Adipocyte (in vitro differentiated cells): ENCODE measurements around the gene TNNI3.
A peak's percentile ranks its signal among the peaks of the same experiment; 100 is the strongest.

ENCODE experiments used
- DNase-seq: peaks from one replicate; pipeline ENCODE4 v3.0.0-alpha.2; 2015; ENCODE audit warnings: low read depth
- H3K27me3 ChIP-seq: replicated peaks from 2 replicates; pipeline ENCODE4 v1.7.0; 2013; ENCODE audit warnings: mild to moderate bottlenecking, low read length, moderate library complexity; ENCODE audit not compliant: control insufficient read depth, insufficient read depth
- H3K36me3 ChIP-seq: 2 replicates; pipeline ENCODE4 v1.7.0; 2013; ENCODE audit warnings: low read length, mild to moderate bottlenecking, moderate library complexity; ENCODE audit not compliant: control insufficient read depth, insufficient read depth, severe bottlenecking
- H3K4me1 ChIP-seq: 2 replicates; pipeline ENCODE4 v1.7.0; 2013; ENCODE audit warnings: mild to moderate bottlenecking, low read length, moderate library complexity; ENCODE audit not compliant: control insufficient read depth, insufficient read depth
- H3K4me3 ChIP-seq: 2 replicates; pipeline ENCODE4 v1.7.0; 2013; ENCODE audit warnings: mild to moderate bottlenecking, low read length, moderate library complexity
- H3K9ac ChIP-seq: 2 replicates; pipeline ENCODE4 v1.7.0; 2013; ENCODE audit warnings: mild to moderate bottlenecking, low read length, moderate library complexity
- H3K9me3 ChIP-seq: 2 replicates; pipeline ENCODE4 v1.7.0; 2013; ENCODE audit warnings: mild to moderate bottlenecking, low read length, moderate library complexity; ENCODE audit not compliant: control insufficient read depth

Gene TNNI3

DNA sequence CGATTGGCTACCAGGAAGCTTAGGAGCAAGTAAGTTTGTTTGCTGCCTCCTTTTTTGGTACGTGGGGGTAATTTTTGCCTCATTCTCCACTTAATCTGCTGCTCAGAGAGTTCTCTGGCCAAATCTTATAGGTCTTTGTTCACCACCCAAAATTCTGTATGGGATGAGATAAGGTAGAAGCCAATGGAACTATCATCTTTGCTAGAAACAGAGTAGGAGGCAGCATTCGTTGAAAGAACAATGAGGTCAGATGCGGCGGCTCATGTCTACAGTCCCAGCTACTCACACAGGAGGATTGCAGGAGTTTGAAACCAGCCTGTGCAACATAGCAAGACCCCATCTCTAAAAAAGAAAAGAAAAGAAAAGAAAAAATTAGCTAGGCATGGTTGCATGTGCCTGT is 13.9 kb upstream of the TNNI3 start:
- H3K9me3 ChIP-seq = no peaks in the 10 kb centered on the region
- DNase-seq = no peak
- H3K4me3 ChIP-seq = no peak overlapping the region
- no peaks in the 10 kb centered on the region for H3K36me3 ChIP-seq
- no peak overlapping the region for H3K9ac ChIP-seq
- H3K4me1 ChIP-seq = peaks cover 12% of the 10 kb centered on the region
- H3K27me3 ChIP-seq = peaks cover 10% of the 10 kb centered on the region

GRCh38 chr19:55169136-55169535 is 11.6 kb upstream of the TNNI3 start:
- H3K36me3 ChIP-seq = no peaks in the 10 kb centered on the region
- no peak overlapping the region for H3K4me3 ChIP-seq
- H3K4me1 ChIP-seq = peaks cover 12% of the 10 kb centered on the region
- no peak overlapping the region for H3K9ac ChIP-seq
- H3K27me3 ChIP-seq = peaks cover 10% of the 10 kb centered on the region
- no peaks in the 10 kb centered on the region for H3K9me3 ChIP-seq
- DNase-seq = no peak

DNA sequence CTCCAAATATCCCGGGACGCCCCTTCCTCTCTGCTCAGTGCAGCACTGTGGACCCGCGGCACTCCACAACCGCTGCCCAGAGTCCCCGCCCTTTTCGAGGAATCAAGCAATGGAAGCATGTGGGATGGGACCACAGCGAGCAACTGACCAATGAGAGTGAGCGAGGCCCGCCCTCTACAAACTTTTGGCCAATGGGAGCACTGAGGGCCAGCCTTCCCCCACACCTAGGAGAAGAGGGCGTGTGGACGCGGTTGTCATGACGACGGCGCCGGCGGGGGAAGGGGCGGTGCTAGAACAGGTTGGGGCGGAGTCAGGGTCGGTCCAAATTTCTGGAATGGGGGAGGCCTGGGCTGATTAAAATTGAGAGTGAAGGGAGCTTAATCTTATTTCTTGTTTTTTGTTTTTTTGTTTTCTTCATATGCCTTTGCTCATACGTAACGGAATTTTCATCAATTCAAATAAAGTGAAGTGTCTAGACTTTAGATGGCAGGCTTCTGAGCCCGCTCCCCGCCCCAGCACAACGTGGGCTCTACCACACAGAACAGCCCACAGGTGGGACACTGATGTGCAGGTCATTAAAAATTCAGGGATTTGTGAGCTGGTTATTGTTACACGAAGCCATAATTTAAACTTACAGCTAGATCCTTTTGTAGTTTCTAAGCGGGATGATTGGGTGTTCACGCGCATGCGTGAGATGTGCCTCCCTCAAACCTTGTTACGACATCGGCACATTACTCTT is 9.2 kb upstream of the TNNI3 start, which contains the start of gene DNAAF3:
Gene DNAAF3 (minus strand): TSS at position 84 of the 739 bp plus-strand sequence. CDS start 200 bp downstream, outside the sequence.
- H3K4me1 ChIP-seq = peaks cover 6% of the 10 kb centered on the region
- peak within 1 kb of the TSS; percentile 79 for H3K4me3 ChIP-seq
- H3K9ac ChIP-seq = no peak within 1 kb of the TSS
- peak; percentile 97 for DNase-seq
- H3K36me3 ChIP-seq = no peaks in the 10 kb centered on the region
- H3K9me3 ChIP-seq = no peaks in the 10 kb centered on the region
- H3K27me3 ChIP-seq = peaks cover 20% of the 10 kb centered on the region

- peak overlapping the region; percentile 79 for H3K4me3 ChIP-seq
- peaks cover 24% of the 10 kb centered on the region for H3K27me3 ChIP-seq
- H3K9me3 ChIP-seq = no peaks in the 10 kb centered on the region
- peaks cover 6% of the 10 kb centered on the region for H3K4me1 ChIP-seq
- no peak overlapping the region for H3K9ac ChIP-seq
- H3K36me3 ChIP-seq = no peaks in the 10 kb centered on the region
- DNase-seq = peak; percentile 47
Observed at GRCh38 chr19:55165952-55166529, 8.5 kb upstream of the TNNI3 start.

DNA sequence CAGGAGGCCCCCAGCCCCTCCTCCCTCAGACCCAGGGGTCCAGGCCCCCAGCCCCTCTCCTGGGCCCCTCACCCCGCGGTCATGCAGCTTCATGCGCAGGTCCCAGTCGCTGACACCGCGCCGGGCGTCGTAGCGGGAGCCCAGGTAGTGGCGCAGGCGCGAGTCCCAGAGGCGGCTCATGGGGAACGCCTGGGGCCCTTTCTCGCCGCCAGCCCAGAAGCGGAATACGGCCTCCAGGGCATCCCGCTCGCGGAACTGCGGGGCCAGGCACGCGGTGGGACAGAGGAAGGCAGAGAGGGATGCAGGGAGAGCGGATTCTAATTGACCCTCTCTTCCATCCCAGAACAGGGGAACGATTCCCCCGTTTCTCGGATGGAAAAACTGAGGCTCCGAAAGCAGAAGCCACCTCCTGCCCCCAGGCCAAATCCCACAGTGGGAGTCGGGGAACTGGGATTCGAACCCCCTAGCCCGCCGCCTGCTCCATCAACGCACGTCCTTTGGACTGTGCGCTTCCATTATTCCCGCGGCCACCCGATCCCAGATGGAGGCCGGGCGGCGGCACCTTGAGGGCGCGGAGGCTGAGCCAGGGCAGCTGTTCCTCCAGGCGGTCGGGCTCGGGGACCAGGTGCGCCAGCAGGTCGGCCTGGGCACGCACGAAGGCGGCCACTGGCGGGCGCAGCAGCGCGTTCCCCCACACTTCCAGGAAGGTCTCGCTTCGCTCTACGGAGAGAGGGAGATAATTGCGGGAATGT is 4.2 kb upstream of the TNNI3 start:
- Histone ChIP-seq H3K27me3 (peaks cover 25% of the 10 kb centered on the region), H3K36me3 (no peaks in the 10 kb centered on the region), H3K4me3 (no peak overlapping the region), H3K4me1 (peaks cover 6% of the 10 kb centered on the region), H3K9me3 (no peaks in the 10 kb centered on the region), H3K9ac (no peak overlapping the region)
- DNase-seq = no peak

DNA sequence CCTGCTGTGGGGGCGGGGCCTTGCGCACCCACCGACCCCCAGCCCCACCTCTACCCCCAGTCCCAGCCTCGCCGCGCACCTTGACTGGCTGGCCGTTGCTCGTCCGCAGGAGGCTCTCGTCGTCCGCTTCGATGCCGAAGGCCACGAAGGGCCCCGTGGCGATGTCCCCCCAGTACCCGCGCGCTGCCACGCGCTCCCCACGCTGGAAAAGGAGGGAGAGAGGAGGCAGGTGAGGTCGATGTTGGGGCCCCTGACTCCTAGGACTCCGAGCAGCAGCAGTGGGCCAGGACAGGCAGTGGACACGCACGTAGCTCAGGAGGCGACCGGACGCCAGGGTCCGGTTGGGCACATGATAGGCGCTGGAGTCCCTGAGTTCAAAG is 3.4 kb upstream of the TNNI3 start:
- peaks cover 25% of the 10 kb centered on the region for H3K27me3 ChIP-seq
- H3K36me3 ChIP-seq = no peaks in the 10 kb centered on the region
- H3K9ac ChIP-seq = no peak overlapping the region
- no peaks in the 10 kb centered on the region for H3K9me3 ChIP-seq
- no peak overlapping the region for H3K4me3 ChIP-seq
- H3K4me1 ChIP-seq = peaks cover 6% of the 10 kb centered on the region
- no peak for DNase-seq

- Histone ChIP-seq H3K9me3 (no peaks in the 10 kb centered on the region), H3K4me3 (no peak overlapping the region), H3K27me3 (peaks cover 25% of the 10 kb centered on the region), H3K36me3 (no peaks in the 10 kb centered on the region), H3K9ac (no peak overlapping the region), H3K4me1 (peaks cover 6% of the 10 kb centered on the region)
- peak; percentile 88 for DNase-seq
Observed at GRCh38 chr19:55160128-55160985, 2.8 kb upstream of the TNNI3 start.

DNA sequence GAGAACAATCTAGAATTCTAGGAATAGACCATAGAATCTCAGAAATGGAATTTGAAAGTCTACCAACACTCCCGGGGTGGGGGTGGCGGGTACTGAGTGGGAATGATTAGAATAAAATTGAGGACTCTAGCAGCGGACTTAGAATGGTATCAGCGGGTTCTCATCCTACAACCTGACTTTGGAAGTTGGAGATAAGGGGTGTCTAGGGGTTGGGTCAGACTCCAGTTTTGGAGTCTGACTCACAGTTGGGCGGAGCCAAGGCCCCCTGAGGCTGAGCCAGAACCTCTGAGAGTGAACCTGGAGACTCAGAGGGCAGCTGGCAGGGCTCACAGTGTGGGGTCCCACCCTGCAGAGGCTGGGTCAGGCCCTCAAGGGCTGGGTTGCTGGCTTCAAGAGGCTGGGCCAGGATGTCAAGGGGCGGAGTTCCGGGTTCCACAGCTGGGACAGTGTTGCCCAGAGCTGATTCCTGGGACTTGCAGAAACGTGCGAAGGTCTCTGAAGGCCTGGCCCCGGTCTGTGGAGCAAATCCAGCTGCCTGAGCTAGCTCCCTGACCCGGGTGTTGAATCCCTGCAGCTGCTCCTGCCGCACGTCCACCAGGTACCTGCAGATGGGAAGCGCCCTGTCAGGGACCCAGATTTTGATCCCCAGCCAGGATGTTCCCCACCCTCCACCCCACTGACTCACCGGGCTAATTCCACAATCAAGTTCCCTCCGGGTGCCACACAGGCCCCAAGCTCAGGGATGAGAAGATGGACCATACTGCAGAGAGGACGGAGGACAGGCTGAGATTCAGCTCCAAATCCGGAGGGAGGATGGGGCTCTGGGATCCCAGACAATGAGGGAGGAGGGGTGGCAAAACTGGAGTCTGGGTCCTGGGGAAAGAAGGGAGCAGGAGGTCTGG is 1.6 kb upstream of the TNNI3 start:
- Histone ChIP-seq H3K27me3 (peaks cover 25% of the 10 kb centered on the region), H3K9me3 (no peaks in the 10 kb centered on the region), H3K4me3 (no peak overlapping the region), H3K9ac (no peak overlapping the region), H3K4me1 (peaks cover 6% of the 10 kb centered on the region), H3K36me3 (no peaks in the 10 kb centered on the region)
- DNase-seq = no peak

DNA sequence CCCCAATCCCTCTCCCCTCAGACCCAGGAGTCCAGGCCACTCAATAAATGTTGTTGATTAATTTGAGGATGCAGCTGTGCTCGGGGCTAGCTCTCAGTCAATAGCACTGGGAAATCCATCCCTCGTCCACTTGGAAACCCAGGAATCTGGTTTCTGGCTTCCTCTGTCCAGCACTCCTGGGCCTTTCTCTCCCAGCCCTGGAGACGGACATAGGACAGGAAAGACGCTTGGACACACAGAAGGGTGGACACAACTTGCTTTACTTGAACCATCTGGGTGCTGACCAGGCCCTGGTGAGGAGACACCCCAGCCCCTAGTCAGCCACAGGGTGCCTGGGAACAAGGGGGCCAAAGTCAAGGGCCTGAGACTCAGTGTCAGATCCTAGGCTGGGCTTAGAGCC is 891 bp upstream of the TNNI3 start:
- no peaks in the 10 kb centered on the region for H3K36me3 ChIP-seq
- no peak overlapping the region for H3K9ac ChIP-seq
- peaks cover 25% of the 10 kb centered on the region for H3K27me3 ChIP-seq
- peaks cover 6% of the 10 kb centered on the region for H3K4me1 ChIP-seq
- H3K4me3 ChIP-seq = no peak overlapping the region
- no peak for DNase-seq
- H3K9me3 ChIP-seq = no peaks in the 10 kb centered on the region
